Thyroid gland (tissue), 4 donors: ENCODE measurements around the gene MARK3.

Experiments
- POLR2A ChIP-seq, 2 donors: fragments of 450-650 bp; IDR thresholded peaks; one replicate each; pipeline ENCODE4 v1.6.1; 2017; ENCODE audit warnings: antibody characterized with exemption in 2 of 2, mild to moderate bottlenecking in 2 of 2, moderate library complexity in 1 of 2
- TF ChIP-seq, protein P1 (sequence below), 6 experiments: fragments of 200-600 bp in 3 of 6; fragments of 450-650 bp in 3 of 6; sonication (generic) in 3 of 6; IDR thresholded peaks; one replicate each; pipeline ENCODE4 v1.5.1; 2016 to 2019; ENCODE audit warnings: antibody characterized with exemption in 6 of 6, mild to moderate bottlenecking in 2 of 6, inconsistent platforms in 1 of 6, moderate library complexity in 1 of 6

DNA sequence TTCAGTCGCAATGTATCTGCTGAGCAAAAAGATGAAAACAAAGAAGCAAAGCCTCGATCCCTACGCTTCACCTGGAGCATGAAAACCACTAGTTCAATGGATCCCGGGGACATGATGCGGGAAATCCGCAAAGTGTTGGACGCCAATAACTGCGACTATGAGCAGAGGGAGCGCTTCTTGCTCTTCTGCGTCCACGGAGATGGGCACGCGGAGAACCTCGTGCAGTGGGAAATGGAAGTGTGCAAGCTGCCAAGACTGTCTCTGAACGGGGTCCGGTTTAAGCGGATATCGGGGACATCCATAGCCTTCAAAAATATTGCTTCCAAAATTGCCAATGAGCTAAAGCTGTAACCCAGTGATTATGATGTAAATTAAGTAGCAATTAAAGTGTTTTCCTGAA, 117.7 kb downstream of the MARK3 start:
- TF ChIP-seq, protein P1, sequence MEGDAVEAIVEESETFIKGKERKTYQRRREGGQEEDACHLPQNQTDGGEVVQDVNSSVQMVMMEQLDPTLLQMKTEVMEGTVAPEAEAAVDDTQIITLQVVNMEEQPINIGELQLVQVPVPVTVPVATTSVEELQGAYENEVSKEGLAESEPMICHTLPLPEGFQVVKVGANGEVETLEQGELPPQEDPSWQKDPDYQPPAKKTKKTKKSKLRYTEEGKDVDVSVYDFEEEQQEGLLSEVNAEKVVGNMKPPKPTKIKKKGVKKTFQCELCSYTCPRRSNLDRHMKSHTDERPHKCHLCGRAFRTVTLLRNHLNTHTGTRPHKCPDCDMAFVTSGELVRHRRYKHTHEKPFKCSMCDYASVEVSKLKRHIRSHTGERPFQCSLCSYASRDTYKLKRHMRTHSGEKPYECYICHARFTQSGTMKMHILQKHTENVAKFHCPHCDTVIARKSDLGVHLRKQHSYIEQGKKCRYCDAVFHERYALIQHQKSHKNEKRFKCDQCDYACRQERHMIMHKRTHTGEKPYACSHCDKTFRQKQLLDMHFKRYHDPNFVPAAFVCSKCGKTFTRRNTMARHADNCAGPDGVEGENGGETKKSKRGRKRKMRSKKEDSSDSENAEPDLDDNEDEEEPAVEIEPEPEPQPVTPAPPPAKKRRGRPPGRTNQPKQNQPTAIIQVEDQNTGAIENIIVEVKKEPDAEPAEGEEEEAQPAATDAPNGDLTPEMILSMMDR (IDR thresholded peaks at IDR 0.05), result no peak
- TF ChIP-seq POLR2A (IDR thresholded peaks at IDR 0.05), result no peak
